ENCODE data around the gene PIEZO2.

The PIEZO2 gene

DNA sequence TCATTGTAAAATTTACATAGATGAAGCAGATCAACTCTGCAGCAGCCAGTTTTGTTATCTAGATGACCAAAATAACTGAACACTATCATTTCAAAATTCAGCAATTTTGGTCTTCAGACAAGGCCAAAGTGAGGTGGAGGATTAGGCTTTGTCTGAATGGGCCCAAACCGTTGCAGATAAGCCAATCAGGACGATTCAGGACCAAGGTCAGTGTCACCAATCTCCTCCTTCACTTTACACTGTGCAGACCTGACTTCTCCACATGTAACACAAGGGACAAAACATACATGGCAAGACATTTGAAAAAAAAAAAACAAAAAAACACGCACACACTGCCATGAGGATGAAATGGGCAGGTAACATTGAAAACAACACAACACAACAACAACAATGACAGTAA lies 412.4 kb downstream of the PIEZO2 start:
- no peaks in the 10 kb centered on the region for H3K9me2 ChIP-seq (replicated peaks; ENCODE audit: insufficient read depth, low read length)
- no peak for TF ChIP-seq EZH2phosphoT487 (conservative IDR thresholded peaks at IDR 0.05; ENCODE audit: low read length)
- TF ChIP-seq, protein P1, sequence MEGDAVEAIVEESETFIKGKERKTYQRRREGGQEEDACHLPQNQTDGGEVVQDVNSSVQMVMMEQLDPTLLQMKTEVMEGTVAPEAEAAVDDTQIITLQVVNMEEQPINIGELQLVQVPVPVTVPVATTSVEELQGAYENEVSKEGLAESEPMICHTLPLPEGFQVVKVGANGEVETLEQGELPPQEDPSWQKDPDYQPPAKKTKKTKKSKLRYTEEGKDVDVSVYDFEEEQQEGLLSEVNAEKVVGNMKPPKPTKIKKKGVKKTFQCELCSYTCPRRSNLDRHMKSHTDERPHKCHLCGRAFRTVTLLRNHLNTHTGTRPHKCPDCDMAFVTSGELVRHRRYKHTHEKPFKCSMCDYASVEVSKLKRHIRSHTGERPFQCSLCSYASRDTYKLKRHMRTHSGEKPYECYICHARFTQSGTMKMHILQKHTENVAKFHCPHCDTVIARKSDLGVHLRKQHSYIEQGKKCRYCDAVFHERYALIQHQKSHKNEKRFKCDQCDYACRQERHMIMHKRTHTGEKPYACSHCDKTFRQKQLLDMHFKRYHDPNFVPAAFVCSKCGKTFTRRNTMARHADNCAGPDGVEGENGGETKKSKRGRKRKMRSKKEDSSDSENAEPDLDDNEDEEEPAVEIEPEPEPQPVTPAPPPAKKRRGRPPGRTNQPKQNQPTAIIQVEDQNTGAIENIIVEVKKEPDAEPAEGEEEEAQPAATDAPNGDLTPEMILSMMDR (IDR thresholded peaks at IDR 0.05; ENCODE audit: insufficient read depth, low read length, poor library complexity, severe bottlenecking) = no peak
- no peak overlapping the region for H2AFZ ChIP-seq (ENCODE audit: low read depth, low read length, severe bottlenecking)
- no peak overlapping the region for H3K27ac ChIP-seq (ENCODE audit: low read depth, low read length)
- H3K79me2 ChIP-seq (ENCODE audit: insufficient read depth, low read length) = no peaks in the 10 kb centered on the region
- no peaks in the 10 kb centered on the region for H3F3A ChIP-seq (ENCODE audit: insufficient read depth)
- H4K20me1 ChIP-seq (ENCODE audit: low read depth, low read length) = no peaks in the 10 kb centered on the region
- no peak overlapping the region for H3K4me2 ChIP-seq (ENCODE audit: low read depth, low read length, poor library complexity, severe bottlenecking)
- H3K27me3 ChIP-seq (ENCODE audit: low read length) = no peaks in the 10 kb centered on the region
- no peak overlapping the region for H3K4me3 ChIP-seq (ENCODE audit: insufficient read depth, low read length, poor library complexity, severe bottlenecking)
- no peak overlapping the region for H3K9ac ChIP-seq (ENCODE audit: low read length)
- no peaks in the 10 kb centered on the region for H3K9me3 ChIP-seq (ENCODE audit: insufficient read depth, low read length)
- H3K36me3 ChIP-seq (ENCODE audit: low read length) = no peaks in the 10 kb centered on the region

DNA sequence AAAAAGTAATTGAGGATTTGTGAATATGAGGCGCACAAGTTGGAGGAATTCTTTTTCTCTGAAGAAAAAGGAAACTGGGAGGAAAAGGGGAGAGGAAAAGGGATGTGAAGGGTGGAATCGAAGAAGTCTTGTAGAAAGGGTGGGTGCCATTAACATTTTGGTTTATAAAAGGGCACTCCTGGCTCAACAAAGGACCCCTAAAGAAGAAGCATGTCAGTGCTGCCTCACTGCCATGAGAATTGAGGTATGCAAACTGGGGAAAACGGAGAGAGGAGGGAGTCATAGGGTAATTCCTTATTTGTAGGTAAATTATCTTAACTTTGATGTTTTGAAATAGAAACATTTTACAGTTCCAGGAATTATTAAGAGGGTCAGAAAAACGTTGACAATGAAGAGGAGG lies 416.4 kb downstream of the PIEZO2 start:
- H3K4me2 ChIP-seq (ENCODE audit: low read depth, low read length, poor library complexity, severe bottlenecking) = no peak overlapping the region
- H3K27me3 ChIP-seq (ENCODE audit: low read length) = no peaks in the 10 kb centered on the region
- no peaks in the 10 kb centered on the region for H4K20me1 ChIP-seq (ENCODE audit: low read depth, low read length)
- H3K4me3 ChIP-seq (ENCODE audit: insufficient read depth, low read length, poor library complexity, severe bottlenecking) = no peak overlapping the region
- no peak overlapping the region for H3K9ac ChIP-seq (ENCODE audit: low read length)
- no peaks in the 10 kb centered on the region for H3K9me2 ChIP-seq (replicated peaks; ENCODE audit: insufficient read depth, low read length)
- no peaks in the 10 kb centered on the region for H3K9me3 ChIP-seq (ENCODE audit: insufficient read depth, low read length)
- H2AFZ ChIP-seq (ENCODE audit: low read depth, low read length, severe bottlenecking) = no peak overlapping the region
- no peak overlapping the region for H3K27ac ChIP-seq (ENCODE audit: low read depth, low read length)
- no peaks in the 10 kb centered on the region for H3K36me3 ChIP-seq (ENCODE audit: low read length)
- TF ChIP-seq, protein P1 (IDR thresholded peaks at IDR 0.05; ENCODE audit: insufficient read depth, low read length, poor library complexity, severe bottlenecking) = no peak
- TF ChIP-seq EZH2phosphoT487 (conservative IDR thresholded peaks at IDR 0.05; ENCODE audit: low read length) = no peak
- H3K79me2 ChIP-seq (ENCODE audit: insufficient read depth, low read length) = no peaks in the 10 kb centered on the region
- no peaks in the 10 kb centered on the region for H3F3A ChIP-seq (ENCODE audit: insufficient read depth)

GRCh38 chr18:10727477-10727876 lies 421.9 kb downstream of the PIEZO2 start:
- Histone ChIP-seq H3K36me3 (ENCODE audit: low read length) (no peaks in the 10 kb centered on the region), H4K20me1 (ENCODE audit: low read depth, low read length) (no peaks in the 10 kb centered on the region), H3K4me2 (ENCODE audit: low read depth, low read length, poor library complexity, severe bottlenecking) (no peak overlapping the region), H3K27ac (ENCODE audit: low read depth, low read length) (no peak overlapping the region), H3K4me3 (ENCODE audit: insufficient read depth, low read length, poor library complexity, severe bottlenecking) (no peak overlapping the region), H3K9me2 (replicated peaks; ENCODE audit: insufficient read depth, low read length) (no peaks in the 10 kb centered on the region), H3K9me3 (ENCODE audit: insufficient read depth, low read length) (no peaks in the 10 kb centered on the region), H3K27me3 (ENCODE audit: low read length) (no peaks in the 10 kb centered on the region), H3F3A (ENCODE audit: insufficient read depth) (no peaks in the 10 kb centered on the region), H3K79me2 (ENCODE audit: insufficient read depth, low read length) (no peaks in the 10 kb centered on the region), H2AFZ (ENCODE audit: low read depth, low read length, severe bottlenecking) (no peak overlapping the region), H3K9ac (ENCODE audit: low read length) (no peak overlapping the region)
- TF ChIP-seq, protein P1 (IDR thresholded peaks at IDR 0.05; ENCODE audit: insufficient read depth, low read length, poor library complexity, severe bottlenecking) = no peak
- no peak for TF ChIP-seq EZH2phosphoT487 (conservative IDR thresholded peaks at IDR 0.05; ENCODE audit: low read length)

All from SU-DHL-6 (cell line).